Endothelial cell of umbilical vein (primary cell): ENCODE data around the gene LRRC41. TPM values are rescaled to one million over a fixed set of nuclear protein-coding genes. Genes with fewer than 3 reads are reported as not detected.

Experiments used
- BruUV-seq: library from RNA; stranded (reverse); fragments of 400-500 nt; replicated peaks from 2 replicates; lab custom pipeline; 2021; lab: Mats Ljungman, UMichigan
- CTCF ChIA-PET: fragments of 300-600, 350-600 bp; sonication (Branson Sonifier 250); formaldehyde crosslinking; loops from one replicate; lab custom pipeline; 2021; ENCODE audit warnings: antibody characterized with exemption, inconsistent platforms; lab: Charles Lee
- POLR2A ChIA-PET: fragments of 300-600, 350-600 bp; sonication (Branson Sonifier 250); formaldehyde crosslinking; loops from one replicate; lab custom pipeline; 2021; ENCODE audit warnings: antibody characterized with exemption, inconsistent platforms; lab: Charles Lee
- DNase-seq: peaks from one replicate; pipeline ENCODE4 v3.0.0-alpha.2; 2011; ENCODE audit warnings: low read depth, low spot score
- FAIRE-seq: peaks from 2 replicates; lab custom pipeline; 2011; peaks lifted over from hg19 to GRCh38; lab: Jason Lieb, UNC
- H2AFZ ChIP-seq: 2 replicates; pipeline ENCODE4 v1.6.0; 2012; ENCODE audit warnings: low read depth, low read length, control low read depth, inconsistent platforms
- H3K27ac ChIP-seq: 2 replicates; pipeline ENCODE4 v1.5.1; 2011; ENCODE audit warnings: low read depth, mild to moderate bottlenecking, control low read depth, low read length, moderate library complexity; ENCODE audit not compliant: insufficient read depth
- H3K27me3 ChIP-seq, 2 experiments: 2 replicates each; pipeline versions ENCODE4 v1.6.0 to v1.6.1; 2011; ENCODE audit warnings: low read length in 2 of 2, mixed read lengths in 1 of 2; ENCODE audit not compliant: control insufficient read depth in 2 of 2, insufficient read depth in 2 of 2
- H3K36me3 ChIP-seq, 2 experiments: 2 replicates in 1 of 2; 3 replicates in 1 of 2; pipeline ENCODE4 v1.5.1; 2011; ENCODE audit warnings: low read length in 2 of 2, mild to moderate bottlenecking in 1 of 2, moderate library complexity in 1 of 2; ENCODE audit not compliant: control insufficient read depth in 2 of 2, insufficient read depth in 2 of 2; ENCODE audit errors: extremely low read depth in 1 of 2
- H3K4me1 ChIP-seq: 3 replicates; pipeline ENCODE4 v1.5.1; 2011; ENCODE audit warnings: mild to moderate bottlenecking, low read length; ENCODE audit not compliant: control insufficient read depth, insufficient read depth; ENCODE audit errors: extremely low read depth
- H3K4me2 ChIP-seq: 2 replicates; pipeline ENCODE4 v1.6.1; 2011; ENCODE audit warnings: low read length, control low read depth, mixed read lengths; ENCODE audit not compliant: insufficient read depth
- H3K4me3 ChIP-seq, 3 experiments: fragments of 200-600 bp in 1 of 3; sonication (generic), shearing (Covaris generic) in 1 of 3; replicated peaks in 1 of 3; 2 replicates each; pipeline ENCODE4 v1.5.1; 2011 to 2016; ENCODE audit warnings: control low read depth in 3 of 3, low read length in 3 of 3, mild to moderate bottlenecking in 2 of 3, inconsistent platforms in 1 of 3, low read depth in 1 of 3, moderate library complexity in 1 of 3; ENCODE audit not compliant: insufficient read depth in 1 of 3
- H3K79me2 ChIP-seq: 2 replicates; pipeline ENCODE4 v1.6.0; 2012; ENCODE audit warnings: low read length, inconsistent platforms; ENCODE audit not compliant: control insufficient read depth, insufficient read depth
- H3K9ac ChIP-seq: replicated peaks from 2 replicates; pipeline ENCODE3; 2011; ENCODE audit warnings: low read length, control low read depth; ENCODE audit not compliant: insufficient read depth; ENCODE audit errors: extremely low read depth
- H3K9me1 ChIP-seq: replicated peaks from 3 replicates; pipeline ENCODE4 v1.6.0; 2011; ENCODE audit warnings: mild to moderate bottlenecking, low read length; ENCODE audit not compliant: control insufficient read depth, insufficient read depth; ENCODE audit errors: extremely low read depth
- H3K9me3 ChIP-seq: replicated peaks from 2 replicates; pipeline ENCODE4 v1.5.1; 2012; ENCODE audit warnings: low read length, inconsistent platforms; ENCODE audit not compliant: control insufficient read depth, insufficient read depth
- H4K20me1 ChIP-seq: replicated peaks from 2 replicates; pipeline ENCODE3; 2011; ENCODE audit warnings: mild to moderate bottlenecking, low read length; ENCODE audit not compliant: control insufficient read depth, insufficient read depth; ENCODE audit errors: extremely low read depth
- CTCF ChIP-seq, 2 donors: IDR thresholded peaks; 1 replicate in 1 of 2; 2 replicates in 1 of 2; pipeline ENCODE4 v1.5.1; 2011; ENCODE audit warnings: low read length in 2 of 2, mild to moderate bottlenecking in 2 of 2, moderate library complexity in 2 of 2, control low read depth in 1 of 2, inconsistent platforms in 1 of 2, low read depth in 1 of 2; ENCODE audit not compliant: insufficient read depth in 1 of 2; ENCODE audit errors: extremely low read depth in 1 of 2
- EZH2 ChIP-seq: IDR thresholded peaks from 2 replicates; pipeline ENCODE4 v1.6.1; 2012; ENCODE audit warnings: borderline replicate concordance, low read depth, mild to moderate bottlenecking, moderate library complexity, low read length, inconsistent platforms; ENCODE audit not compliant: severe bottlenecking
- FOS ChIP-seq: IDR thresholded peaks from 2 replicates; pipeline ENCODE4 v1.6.1; 2011; ENCODE audit warnings: mild to moderate bottlenecking, low read length, moderate library complexity, borderline replicate concordance; ENCODE audit not compliant: insufficient read depth
- GATA2 ChIP-seq: IDR thresholded peaks from 2 replicates; pipeline ENCODE4 v1.7.0; 2011; ENCODE audit warnings: low read depth, mild to moderate bottlenecking, moderate library complexity, mixed read lengths, low read length; ENCODE audit not compliant: insufficient read length, insufficient read depth
- JUN ChIP-seq: IDR thresholded peaks from 2 replicates; pipeline ENCODE4 v1.6.1; 2011; ENCODE audit warnings: borderline replicate concordance, low read depth; ENCODE audit not compliant: insufficient read length, insufficient read depth
- MAX ChIP-seq: IDR thresholded peaks from 2 replicates; pipeline ENCODE4 v1.6.1; 2011; ENCODE audit not compliant: insufficient read depth, insufficient read length
- MYC ChIP-seq: IDR thresholded peaks from one replicate; pipeline ENCODE4 v1.6.1; 2011; ENCODE audit warnings: mild to moderate bottlenecking, low read depth, low read length
- POLR2A ChIP-seq: IDR thresholded peaks from 2 replicates; pipeline ENCODE4 v1.6.1; 2012; ENCODE audit warnings: low read depth, mild to moderate bottlenecking, control low read depth, low read length
- POLR2AphosphoS5 ChIP-seq: IDR thresholded peaks from 2 replicates; pipeline ENCODE4 v1.6.1; 2012; ENCODE audit warnings: low read depth, mild to moderate bottlenecking, control low read depth, low read length, moderate library complexity; ENCODE audit not compliant: insufficient read depth
- dilution Hi-C: fragments of 300-500 bp; cut with MboI; formaldehyde crosslinking; loops from one replicate; pipeline ENCODE4 v1.15.0; 2019; ENCODE audit warnings: low sequenced_read_pairs; ENCODE audit not compliant: extremely low pct_ligation_motif_present
- intact Hi-C: fragments of 100-400 bp; cut with micrococcal nuclease; formaldehyde crosslinking; loops from one replicate; pipeline ENCODE4 v1.10.0; 2022
- polyA plus RNA-seq, 4 experiments: library from polyadenylated mRNA; depleted of rRNA in 3 of 4; stranded (reverse) in 3 of 4; unstranded in 1 of 4; fragments of >200 nt; gene quantifications; 2 replicates each; pipeline versions ENCODE4 v1.2.1 to v1.2.3, GENCODE V29; 2011 to 2012; ENCODE audit warnings: missing spikeins in 1 of 4
- total RNA-seq: library from RNA; stranded (reverse); gene quantifications from 2 replicates; pipeline ENCODE4 v1.2.3, GENCODE V29; 2021

Gene LRRC41
- total and polyA plus RNA-seq, 2 donors (not counting 3 experiments of a cell fraction or from before 2014, with no cell fraction given): 69.2 to 91.1 TPM

DNA sequence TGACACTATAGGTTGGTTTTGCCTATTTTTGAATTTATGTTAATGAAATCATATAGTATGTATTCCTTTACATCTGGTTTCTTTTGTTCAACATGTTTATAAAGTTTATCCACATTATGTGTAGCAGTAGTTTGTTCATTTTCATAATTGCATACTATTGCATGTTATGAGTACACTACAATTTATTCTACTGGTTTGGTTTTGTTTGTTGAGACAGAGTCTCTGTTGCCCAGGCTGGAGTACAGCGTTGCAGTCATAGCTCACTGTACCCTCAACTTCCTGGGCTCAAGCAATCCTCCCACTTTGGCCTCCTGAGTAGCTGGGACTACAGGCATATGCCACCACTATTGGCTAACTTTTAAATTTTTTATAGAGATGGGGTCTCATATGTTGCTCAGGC is 34.8 kb downstream of the LRRC41 start:
- H3K79me2 ChIP-seq: no peaks in the 10 kb centered on the region
- no peak overlapping the region for H3K4me2 ChIP-seq
- no peak overlapping the region for H3K4me3 ChIP-seq
- peaks cover 3 to 13% of the 10 kb centered on the region in 2 experiments for H3K36me3 ChIP-seq
- no peaks in the 10 kb centered on the region for H3K9me3 ChIP-seq
- BruUV-seq: no TSS peak
- no peak overlapping the region for H3K9ac ChIP-seq
- FAIRE-seq: no peak
- no peaks in the 10 kb centered on the region for H3K4me1 ChIP-seq
- no peak overlapping the region for H2AFZ ChIP-seq
- H3K27ac ChIP-seq: no peak overlapping the region
- ChIA-PET CTCF (no interaction called here), POLR2A (no interaction called here)
- no peaks in the 10 kb centered on the region for H3K27me3 ChIP-seq
- TF ChIP-seq POLR2AphosphoS5: no peak
- no peak for TF ChIP-seq MYC
- no peak for TF ChIP-seq EZH2
- no peak for TF ChIP-seq POLR2A
- no peak for TF ChIP-seq GATA2
- TF ChIP-seq CTCF (IDR thresholded peaks at IDR 0.05; ENCODE audit: extremely low read depth in 1 of 2, insufficient read depth in 1 of 2, low read depth in 1 of 2, low read length in 2 of 2): no peak
- TF ChIP-seq MAX: no peak
- no peak for TF ChIP-seq JUN
- TF ChIP-seq FOS: no peak
- intact Hi-C loops: no loop called here
- no peak for DNase-seq
- no peaks in the 10 kb centered on the region for H3K9me1 ChIP-seq
- H4K20me1 ChIP-seq: no peaks in the 10 kb centered on the region
- dilution Hi-C loops: no loop called here
